ENCODE measurements around the gene FGF1. TPM values are rescaled to one million over a fixed set of nuclear protein-coding genes. Genes with fewer than 3 reads are reported as not detected.

Gene FGF1
- 0.31 to 0.99 TPM (median 0.70 TPM) in 5 replicates for total RNA-seq (2022; extraction: Qiagen RNA extraction)

GRCh38 chr5:142685418-142686209, at the start of gene FGF1:
FGF1 (minus strand) TSS chr5:142686090; CDS start chr5:142614127, 71,963 bp downstream.

Other genes with a start within 250 kb of the FGF1 start
- 8.1 to 9.0 TPM (median 8.2 TPM) in 5 replicates for gene ARHGAP26, start 84.3 kb upstream of the FGF1 start, total RNA-seq (2022; extraction: Qiagen RNA extraction)

Data from A549 treated with Hydrocortisone at 1 μM for 4 hours (cell line).